Uterus (tissue), 2 donors: Measurements from ENCODE around the gene SWI5.

Experiments used
- POLR2A ChIP-seq, 2 donors: fragments of 450-650 bp; IDR thresholded peaks; one replicate each; pipeline ENCODE4 v1.6.1; 2016; ENCODE audit warnings: antibody characterized with exemption in 2 of 2, mild to moderate bottlenecking in 1 of 2, moderate library complexity in 1 of 2
- TF ChIP-seq, protein P1 (sequence below), 4 experiments: fragments of 200-600 bp in 2 of 4; fragments of 450-650 bp in 2 of 4; sonication (generic) in 2 of 4; IDR thresholded peaks; one replicate each; pipeline ENCODE4 v1.5.1; 2016 to 2019; ENCODE audit warnings: antibody characterized with exemption in 4 of 4, mild to moderate bottlenecking in 2 of 4, moderate library complexity in 1 of 4

DNA sequence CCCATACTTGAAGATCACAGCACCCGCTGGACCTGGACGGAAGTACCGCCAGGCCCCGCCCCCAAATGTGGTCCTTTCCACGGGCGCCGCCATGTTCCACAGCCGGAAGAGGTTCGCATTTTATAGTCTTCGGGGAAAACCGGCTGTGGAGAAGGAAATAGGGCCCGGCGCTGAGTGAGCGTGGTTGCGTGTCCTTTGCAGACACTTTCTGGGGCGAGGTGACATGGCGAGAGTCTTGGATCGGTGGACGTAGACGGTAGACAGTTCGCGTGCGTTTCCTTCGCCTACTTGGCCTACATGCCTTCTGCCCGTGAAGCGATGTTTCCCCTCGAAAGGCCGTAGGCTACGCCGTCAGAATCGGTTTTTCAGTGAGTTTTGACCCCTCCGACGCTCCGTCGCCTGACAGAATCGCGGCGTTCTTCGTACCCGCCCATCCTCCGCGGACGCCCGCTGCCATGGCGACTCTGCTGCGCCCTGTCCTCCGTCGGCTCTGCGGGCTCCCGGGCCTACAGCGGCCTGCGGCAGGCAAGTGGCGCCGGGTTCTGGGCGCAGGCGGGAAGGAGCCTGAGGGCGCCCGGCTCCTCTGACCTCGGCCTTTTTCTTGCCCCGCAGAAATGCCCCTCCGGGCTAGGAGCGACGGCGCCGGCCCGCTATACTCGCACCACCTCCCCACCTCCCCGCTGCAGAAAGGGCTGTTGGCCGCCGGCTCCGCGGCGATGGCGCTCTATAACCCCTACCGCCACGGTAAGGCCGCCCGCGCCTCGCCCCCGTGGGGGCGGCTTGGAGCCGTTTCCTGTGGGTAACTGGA lies 46.5 kb downstream of the SWI5 start, which contains the start of the genes COQ4 and TRUB2:
- TF ChIP-seq, protein P1, sequence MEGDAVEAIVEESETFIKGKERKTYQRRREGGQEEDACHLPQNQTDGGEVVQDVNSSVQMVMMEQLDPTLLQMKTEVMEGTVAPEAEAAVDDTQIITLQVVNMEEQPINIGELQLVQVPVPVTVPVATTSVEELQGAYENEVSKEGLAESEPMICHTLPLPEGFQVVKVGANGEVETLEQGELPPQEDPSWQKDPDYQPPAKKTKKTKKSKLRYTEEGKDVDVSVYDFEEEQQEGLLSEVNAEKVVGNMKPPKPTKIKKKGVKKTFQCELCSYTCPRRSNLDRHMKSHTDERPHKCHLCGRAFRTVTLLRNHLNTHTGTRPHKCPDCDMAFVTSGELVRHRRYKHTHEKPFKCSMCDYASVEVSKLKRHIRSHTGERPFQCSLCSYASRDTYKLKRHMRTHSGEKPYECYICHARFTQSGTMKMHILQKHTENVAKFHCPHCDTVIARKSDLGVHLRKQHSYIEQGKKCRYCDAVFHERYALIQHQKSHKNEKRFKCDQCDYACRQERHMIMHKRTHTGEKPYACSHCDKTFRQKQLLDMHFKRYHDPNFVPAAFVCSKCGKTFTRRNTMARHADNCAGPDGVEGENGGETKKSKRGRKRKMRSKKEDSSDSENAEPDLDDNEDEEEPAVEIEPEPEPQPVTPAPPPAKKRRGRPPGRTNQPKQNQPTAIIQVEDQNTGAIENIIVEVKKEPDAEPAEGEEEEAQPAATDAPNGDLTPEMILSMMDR (IDR thresholded peaks at IDR 0.05) = peak in 3 of 4 experiments; percentile 16 to 27 (median 25)
- TF ChIP-seq POLR2A (IDR thresholded peaks at IDR 0.05) = peak in 1 of 2 donors; percentile 42
